GM21717 (cell line): ENCODE results near the gene PAQR3.

ENCODE experiments used
- ATAC-seq: cut with Tn5 transposase; IDR thresholded peaks from one replicate; pipeline ENCODE4 v1.9.1; 2021; ENCODE audit warnings: mild to moderate bottlenecking, moderate library complexity; ENCODE audit not compliant: unreplicated experiment

PAQR3 gene

GRCh38 chr4:78863991-78864390, 75.2 kb downstream of the PAQR3 start:
- ATAC-seq: no peak

- ATAC-seq: peak; percentile 79
Observed at GRCh38 chr4:78863254-78863869, 75.9 kb downstream of the PAQR3 start.

- ATAC-seq: no peak
Observed at GRCh38 chr4:78862314-78862737, 76.9 kb downstream of the PAQR3 start.
